CD4-positive, alpha-beta memory T cell (primary cell): Measurements from ENCODE around the gene KPTN. TPM values are rescaled to one million over a fixed set of nuclear protein-coding genes. Genes with fewer than 3 reads are reported as not detected.

Experiments
- CTCF ChIA-PET: fragments of 350-600 bp; sonication (Branson Sonifier 250); formaldehyde crosslinking; loops from one replicate; lab custom pipeline; 2021; ENCODE audit warnings: inconsistent platforms; ENCODE audit not compliant: partially characterized antibody; lab: Charles Lee
- POLR2A ChIA-PET: fragments of 350-600 bp; sonication (Branson Sonifier 250); formaldehyde crosslinking; loops from one replicate; lab custom pipeline; 2021; ENCODE audit not compliant: partially characterized antibody; lab: Charles Lee
- DNase-seq, 5 donors: peaks; one replicate each; pipeline versions ENCODE4 v3.0.0 to v3.0.0-alpha.2; 2020 to 2022; ENCODE audit warnings: mixed read lengths in 1 of 5
- H3K27ac ChIP-seq: one replicate; pipeline ENCODE4 v1.7.0; 2013; ENCODE audit warnings: low read depth, low read length
- H3K27me3 ChIP-seq: 2 replicates; pipeline ENCODE4 v1.7.0; 2013; ENCODE audit warnings: mild to moderate bottlenecking, low read length, moderate library complexity; ENCODE audit not compliant: insufficient read depth
- H3K36me3 ChIP-seq: 2 replicates; pipeline ENCODE4 v1.7.0; 2013; ENCODE audit warnings: mild to moderate bottlenecking, low read length, moderate library complexity; ENCODE audit not compliant: insufficient read depth
- H3K4me1 ChIP-seq: 2 replicates; pipeline ENCODE4 v1.7.0; 2013; ENCODE audit warnings: mild to moderate bottlenecking, low read length, moderate library complexity; ENCODE audit not compliant: insufficient read depth
- H3K4me3 ChIP-seq, 2 donors: one replicate each; pipeline ENCODE4 v1.7.0; 2013; ENCODE audit warnings: low read length in 2 of 2, mild to moderate bottlenecking in 1 of 2
- H3K9me3 ChIP-seq, 2 donors: one replicate each; pipeline ENCODE4 v1.7.0; 2013; ENCODE audit warnings: low read length in 2 of 2, control low read depth in 1 of 2; ENCODE audit not compliant: control insufficient read depth in 1 of 2
- H3K27ac Mint-ChIP-seq, 7 donors: one replicate each; pipeline ENCODE4 v1.8.0; 2020 to 2021; ENCODE audit warnings: mixed read lengths in 7 of 7, mild to moderate bottlenecking in 6 of 7, inconsistent platforms in 3 of 7, moderate library complexity in 3 of 7
- H3K27me3 Mint-ChIP-seq, 2 donors: one replicate each; pipeline ENCODE4 v1.8.0; 2020 to 2021; ENCODE audit warnings: mixed read lengths in 2 of 2
- H3K36me3 Mint-ChIP-seq, 2 donors: one replicate each; pipeline ENCODE4 v1.8.0; 2020 to 2021; ENCODE audit warnings: mixed read lengths in 2 of 2, inconsistent platforms in 1 of 2, mild to moderate bottlenecking in 1 of 2
- H3K4me1 Mint-ChIP-seq, 4 donors: one replicate each; pipeline ENCODE4 v1.8.0; 2020 to 2021; ENCODE audit warnings: mixed read lengths in 4 of 4, mild to moderate bottlenecking in 1 of 4
- H3K4me3 Mint-ChIP-seq, 8 donors: one replicate each; pipeline ENCODE4 v1.8.0; 2020 to 2021; ENCODE audit warnings: mixed read lengths in 8 of 8, mild to moderate bottlenecking in 7 of 8, moderate library complexity in 6 of 8, inconsistent platforms in 3 of 8
- H3K9me3 Mint-ChIP-seq, 8 donors: one replicate each; pipeline ENCODE4 v1.8.0; 2020 to 2021; ENCODE audit warnings: mixed read lengths in 8 of 8, mild to moderate bottlenecking in 5 of 8, inconsistent platforms in 3 of 8, moderate library complexity in 1 of 8
- intact Hi-C: fragments of 100-400 bp; cut with micrococcal nuclease; formaldehyde crosslinking; loops from one replicate; pipeline ENCODE4 v1.15.1; 2023
- polyA plus RNA-seq, 2 donors: library from polyadenylated mRNA; unstranded; fragments of 300-500 nt; fragmentation: Illumina TruSeq; gene quantifications; one replicate each; pipeline ENCODE4 v1.2.3, GENCODE V29; 2021
- total RNA-seq, 2 experiments: library from RNA; stranded (reverse); gene quantifications; one replicate each; pipeline ENCODE4 v1.2.3, GENCODE V29; 2021

Gene KPTN
- total and polyA plus RNA-seq, 4 experiments from 2014 or later = 4.0 to 10.6 (median 4.6) TPM

DNA sequence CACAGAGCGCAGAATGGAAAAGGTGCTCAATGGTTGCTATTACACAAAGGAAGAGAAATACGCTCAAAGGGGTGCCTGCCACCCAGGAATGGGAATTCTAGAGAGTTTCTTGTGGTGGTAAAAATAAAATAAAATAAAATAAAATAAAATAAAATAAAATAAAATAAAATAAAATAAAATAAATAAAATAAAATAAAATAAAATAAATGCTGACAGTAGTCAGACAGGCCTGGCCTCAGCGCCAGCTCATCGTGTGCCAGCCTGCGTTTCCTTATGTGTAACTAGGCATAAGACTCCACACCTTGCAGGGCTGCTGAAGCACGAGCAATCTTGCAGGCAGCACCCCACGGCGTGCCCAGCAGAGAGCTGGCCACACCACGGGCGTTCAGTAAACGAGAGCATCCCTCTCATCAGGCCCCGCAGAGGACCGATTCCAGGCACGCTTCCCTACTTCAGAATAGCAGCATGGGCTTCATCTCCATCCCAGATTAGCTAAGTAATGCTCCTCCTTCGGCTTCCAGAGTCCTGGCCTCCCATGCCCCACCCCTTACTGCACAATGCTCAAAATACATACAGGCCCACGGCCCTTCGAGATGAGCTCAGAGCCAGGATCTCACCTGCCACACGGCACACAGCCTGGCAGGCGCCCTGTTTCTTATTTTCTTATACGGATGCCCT lies 25.3 kb upstream of the KPTN start:
- Mint-ChIP-seq H3K9me3 (peaks cover 0 to 3% (median 0%) of the 10 kb centered on the region in 8 donors), H3K36me3 (peaks cover 4 to 34% of the 10 kb centered on the region in 2 donors), H3K4me1 (peaks cover 35 to 64% (median 45%) of the 10 kb centered on the region in 4 donors), H3K27ac (peak overlapping the region in 3 of 7 donors; percentile 24 to 61 (median 55)), H3K4me3 (no peak overlapping the region), H3K27me3 (no peaks in the 10 kb centered on the region)
- CTCF ChIA-PET = interaction anchor here (0.7 to 1.9 kb wide), 2 partner anchors 73 to 1396 kb away, joined by 3 to 7 read pairs; no protein-coding TSS in a partner anchor
- DNase-seq = no peak
- H3K4me1 ChIP-seq = peaks cover 53% of the 10 kb centered on the region
- H3K4me3 ChIP-seq = no peak overlapping the region
- H3K27ac ChIP-seq = no peak overlapping the region
- no peaks in the 10 kb centered on the region for H3K9me3 ChIP-seq
- H3K36me3 ChIP-seq = peaks cover 6% of the 10 kb centered on the region
- POLR2A ChIA-PET = interaction anchor here (1.1 kb wide), 1 partner anchor 15 kb away, joined by 3 read pairs; no protein-coding TSS in a partner anchor
- no peaks in the 10 kb centered on the region for H3K27me3 ChIP-seq
- intact Hi-C loops = no loop called here

DNA sequence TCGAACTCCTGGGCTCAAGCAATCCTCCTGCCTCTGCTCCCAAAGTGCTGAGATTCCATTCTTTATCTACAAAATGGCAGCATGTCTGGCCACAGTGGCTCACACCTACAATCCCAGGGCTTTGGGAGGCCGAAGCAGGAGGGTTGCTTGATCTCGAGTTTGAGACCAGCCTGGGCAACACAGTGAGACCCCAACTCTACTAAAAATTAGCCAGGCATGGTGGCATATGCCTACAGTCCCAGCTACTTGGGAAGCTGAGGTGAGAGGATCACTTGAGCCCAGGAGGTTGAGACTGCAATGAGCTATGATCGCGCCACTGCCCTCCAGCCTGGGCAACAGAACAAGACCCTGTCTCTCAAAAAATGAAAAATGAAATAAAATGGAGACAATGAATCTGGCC lies 24.7 kb upstream of the KPTN start:
- Histone ChIP-seq H3K4me3 (no peak overlapping the region), H3K36me3 (peaks cover 12% of the 10 kb centered on the region), H3K27ac (no peak overlapping the region), H3K4me1 (peaks cover 47% of the 10 kb centered on the region), H3K9me3 (no peaks in the 10 kb centered on the region), H3K27me3 (no peaks in the 10 kb centered on the region)
- peaks cover 4 to 35% of the 10 kb centered on the region in 2 donors for H3K36me3 Mint-ChIP-seq
- H3K4me1 Mint-ChIP-seq = peaks cover 33 to 58% (median 40%) of the 10 kb centered on the region in 4 donors
- intact Hi-C loops = no loop called here
- H3K27ac Mint-ChIP-seq = peak overlapping the region in 1 of 7 donors; percentile 55
- no peaks in the 10 kb centered on the region for H3K27me3 Mint-ChIP-seq
- H3K9me3 Mint-ChIP-seq = peaks cover 0 to 3% (median 0%) of the 10 kb centered on the region in 8 donors
- ChIA-PET POLR2A (no interaction called here), CTCF (interaction anchor here (0.7 kb wide), 1 partner anchor 1396 kb away, joined by 3 read pairs; no protein-coding TSS in a partner anchor)
- H3K4me3 Mint-ChIP-seq = no peak overlapping the region
- DNase-seq = no peak

DNA sequence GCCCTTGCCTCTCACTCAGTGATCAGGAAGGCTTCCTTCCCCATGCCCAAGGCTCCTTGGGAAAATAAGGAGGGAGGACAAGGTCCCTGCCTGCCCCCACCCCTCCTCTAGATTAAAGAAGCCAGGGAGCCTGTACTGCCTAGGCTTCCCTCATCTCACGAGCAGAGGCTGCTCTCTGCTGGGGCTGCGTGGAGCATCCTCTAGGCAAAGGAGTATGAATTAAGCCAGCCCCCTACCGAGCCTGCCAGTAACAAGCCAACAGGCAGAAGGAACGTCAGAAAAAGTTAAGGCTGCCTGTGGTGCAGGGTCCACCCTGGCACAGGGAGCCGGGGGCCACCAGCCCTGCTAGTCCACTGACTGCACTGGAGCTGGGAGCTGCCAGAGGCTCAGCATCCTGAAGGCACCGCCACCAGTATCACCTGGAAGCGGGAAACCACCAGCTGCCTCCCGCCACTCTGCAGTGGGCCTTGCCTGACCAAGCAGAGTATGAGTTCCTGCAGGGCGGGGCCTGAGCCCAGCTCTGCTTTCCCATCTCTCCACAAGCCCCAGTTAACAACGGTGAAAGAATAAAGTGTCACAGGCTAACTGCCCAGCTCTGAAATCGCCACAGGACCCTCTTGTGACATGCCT lies 24.0 kb upstream of the KPTN start:
- ChIA-PET POLR2A (no interaction called here), CTCF (interaction anchor here (0.7 kb wide), 1 partner anchor 1395 kb away, joined by 3 read pairs; no protein-coding TSS in a partner anchor)
- no peak overlapping the region for H3K27ac ChIP-seq
- H3K36me3 ChIP-seq = peaks cover 17% of the 10 kb centered on the region
- H3K9me3 ChIP-seq = no peaks in the 10 kb centered on the region
- H3K4me1 ChIP-seq = peaks cover 40% of the 10 kb centered on the region
- peaks cover 27 to 51% (median 34%) of the 10 kb centered on the region in 4 donors for H3K4me1 Mint-ChIP-seq
- no peak overlapping the region for H3K4me3 Mint-ChIP-seq
- H3K4me3 ChIP-seq = no peak overlapping the region
- no peaks in the 10 kb centered on the region for H3K27me3 Mint-ChIP-seq
- H3K27me3 ChIP-seq = no peaks in the 10 kb centered on the region
- peaks cover 8 to 38% of the 10 kb centered on the region in 2 donors for H3K36me3 Mint-ChIP-seq
- DNase-seq = no peak
- intact Hi-C loops = no loop called here
- H3K27ac Mint-ChIP-seq = peak overlapping the region in 1 of 7 donors; percentile 13
- peaks cover 0 to 1% (median 0%) of the 10 kb centered on the region in 8 donors for H3K9me3 Mint-ChIP-seq

DNA sequence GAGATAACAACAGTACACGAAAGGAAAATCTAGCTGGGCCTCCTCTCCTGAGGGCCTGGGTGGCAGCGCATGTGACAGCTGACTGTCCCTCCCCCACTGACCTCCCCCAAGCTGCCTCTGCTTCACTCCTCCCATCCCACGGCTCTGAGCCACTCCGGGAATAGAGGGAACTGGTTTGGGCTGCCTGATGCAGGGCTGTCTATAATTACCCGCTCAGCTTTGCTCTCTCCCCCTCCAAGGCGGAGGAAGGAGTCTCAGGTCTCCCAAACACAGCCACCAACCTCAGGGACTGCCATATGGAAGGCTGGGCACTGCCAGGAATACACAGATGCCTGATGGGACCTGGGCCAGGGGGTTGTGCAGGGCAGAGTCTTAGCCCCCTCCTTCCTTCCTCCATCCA lies 23.0 kb upstream of the KPTN start:
- intact Hi-C loops = no loop called here
- no peaks in the 10 kb centered on the region for H3K27me3 ChIP-seq
- POLR2A ChIA-PET = no interaction called here
- no peak overlapping the region for H3K4me3 Mint-ChIP-seq
- H3K36me3 Mint-ChIP-seq = peaks cover 10 to 40% of the 10 kb centered on the region in 2 donors
- no peaks in the 10 kb centered on the region for H3K27me3 Mint-ChIP-seq
- peaks cover 24% of the 10 kb centered on the region for H3K36me3 ChIP-seq
- CTCF ChIA-PET = interaction anchor here (1.2 kb wide), 1 partner anchor 8 kb away, joined by 3 read pairs; no protein-coding TSS in a partner anchor
- H3K4me1 ChIP-seq = peaks cover 30% of the 10 kb centered on the region
- H3K27ac ChIP-seq = no peak overlapping the region
- H3K4me3 ChIP-seq = no peak overlapping the region
- DNase-seq = no peak
- no peak overlapping the region for H3K27ac Mint-ChIP-seq
- H3K9me3 Mint-ChIP-seq = peaks cover 0 to 1% (median 0%) of the 10 kb centered on the region in 8 donors
- H3K4me1 Mint-ChIP-seq = peaks cover 16 to 45% (median 23%) of the 10 kb centered on the region in 4 donors
- no peaks in the 10 kb centered on the region for H3K9me3 ChIP-seq

DNA sequence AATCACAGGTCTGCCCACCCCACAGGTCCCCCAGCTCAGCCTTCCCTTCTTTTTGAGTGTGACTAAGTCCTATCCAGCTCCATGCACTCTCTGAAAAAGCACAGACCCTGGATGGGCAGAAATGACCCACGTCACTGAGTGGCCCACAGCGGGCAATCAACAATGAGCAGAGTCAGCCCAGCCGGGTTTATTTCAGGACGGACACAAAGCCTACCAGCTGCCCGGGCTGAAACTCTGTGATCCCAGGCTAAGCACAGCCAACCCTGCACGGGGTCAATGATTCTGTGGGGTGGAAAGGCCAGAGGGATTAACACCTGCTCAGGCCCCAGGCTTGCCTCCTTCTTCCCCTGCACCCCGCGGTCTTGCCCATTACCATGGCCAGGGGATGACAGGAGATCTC lies 22.4 kb upstream of the KPTN start:
- ChIA-PET POLR2A (no interaction called here), CTCF (interaction anchor here (1.2 kb wide), 1 partner anchor 9 kb away, joined by 3 read pairs; no protein-coding TSS in a partner anchor)
- Mint-ChIP-seq H3K4me1 (peaks cover 11 to 39% (median 18%) of the 10 kb centered on the region in 4 donors), H3K27me3 (no peaks in the 10 kb centered on the region), H3K9me3 (peaks cover 0 to 1% (median 0%) of the 10 kb centered on the region in 8 donors), H3K4me3 (no peak overlapping the region), H3K36me3 (peaks cover 13 to 40% of the 10 kb centered on the region in 2 donors), H3K27ac (no peak overlapping the region)
- DNase-seq = no peak
- peaks cover 25% of the 10 kb centered on the region for H3K4me1 ChIP-seq
- no peak overlapping the region for H3K4me3 ChIP-seq
- no peak overlapping the region for H3K27ac ChIP-seq
- intact Hi-C loops = no loop called here
- H3K9me3 ChIP-seq = no peaks in the 10 kb centered on the region
- H3K27me3 ChIP-seq = no peaks in the 10 kb centered on the region
- peaks cover 27% of the 10 kb centered on the region for H3K36me3 ChIP-seq

DNA sequence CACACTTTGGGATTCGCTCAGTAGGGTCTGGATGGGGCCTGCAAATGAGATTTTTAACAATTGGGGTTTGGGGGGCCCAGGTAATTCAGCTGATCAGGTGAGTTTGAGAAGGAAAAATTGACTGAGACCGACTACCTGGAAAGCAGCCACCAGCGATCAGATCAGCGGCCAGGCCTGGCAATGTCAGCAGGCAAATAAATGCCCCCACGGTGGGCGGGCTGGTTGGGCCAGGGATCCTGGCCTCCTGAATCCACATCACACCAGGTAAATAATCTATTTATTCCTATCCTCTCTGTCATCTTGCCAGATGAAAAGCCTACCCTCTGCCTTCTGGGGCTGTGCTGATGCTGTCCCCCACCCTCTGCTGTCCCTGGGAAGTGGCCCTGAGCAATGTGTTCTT lies 21.5 kb upstream of the KPTN start:
- H3K9me3 Mint-ChIP-seq = peaks cover 0 to 1% (median 0%) of the 10 kb centered on the region in 8 donors
- H3K27ac ChIP-seq = no peak overlapping the region
- H3K4me1 ChIP-seq = peaks cover 16% of the 10 kb centered on the region
- H3K27me3 ChIP-seq = no peaks in the 10 kb centered on the region
- peaks cover 9 to 30% (median 12%) of the 10 kb centered on the region in 4 donors for H3K4me1 Mint-ChIP-seq
- peak overlapping the region in 1 of 7 donors; percentile 68 for H3K27ac Mint-ChIP-seq
- H3K27me3 Mint-ChIP-seq = no peaks in the 10 kb centered on the region
- H3K36me3 Mint-ChIP-seq = peaks cover 16 to 41% of the 10 kb centered on the region in 2 donors
- intact Hi-C loops = no loop called here
- no peak overlapping the region for H3K4me3 ChIP-seq
- H3K4me3 Mint-ChIP-seq = no peak overlapping the region
- CTCF ChIA-PET = no interaction called here
- H3K36me3 ChIP-seq = peaks cover 37% of the 10 kb centered on the region
- DNase-seq = no peak
- H3K9me3 ChIP-seq = no peaks in the 10 kb centered on the region
- POLR2A ChIA-PET = no interaction called here

DNA sequence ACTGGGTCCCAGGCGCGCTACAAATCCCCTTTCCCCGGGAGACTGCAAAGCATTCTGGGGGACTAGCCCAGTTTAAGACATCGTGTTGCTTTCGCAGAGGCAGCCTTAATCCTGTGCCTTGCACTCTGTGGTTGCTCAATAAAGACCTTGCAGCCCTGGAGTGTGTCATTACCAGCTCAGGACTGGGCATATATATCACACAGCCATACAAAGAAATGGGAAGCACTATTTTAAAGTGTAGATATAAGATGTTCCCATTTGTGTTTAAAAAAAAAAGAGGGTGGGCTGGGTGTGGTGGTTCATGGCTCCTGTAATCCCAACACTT lies 19.8 kb upstream of the KPTN start:
- H3K27ac ChIP-seq = no peak overlapping the region
- H3K27me3 Mint-ChIP-seq = no peaks in the 10 kb centered on the region
- H3K36me3 ChIP-seq = peaks cover 45% of the 10 kb centered on the region
- peaks cover 22 to 48% of the 10 kb centered on the region in 2 donors for H3K36me3 Mint-ChIP-seq
- ChIA-PET POLR2A (interaction anchor here (0.7 kb wide), 1 partner anchor 12 kb away, joined by 3 read pairs; no protein-coding TSS in a partner anchor), CTCF (interaction anchor here (0.9 to 2.0 kb wide), 2 partner anchors 9 to 12 kb away, joined by 3 to 4 read pairs; partner anchors contain the start of gene NAPA)
- no peak overlapping the region for H3K4me3 ChIP-seq
- intact Hi-C loops = no loop called here
- H3K4me1 ChIP-seq = peaks cover 12% of the 10 kb centered on the region
- H3K9me3 Mint-ChIP-seq = no peaks in the 10 kb centered on the region
- H3K27me3 ChIP-seq = no peaks in the 10 kb centered on the region
- peak overlapping the region in 1 of 7 donors; percentile 11 for H3K27ac Mint-ChIP-seq
- peaks cover 0 to 15% (median 3%) of the 10 kb centered on the region in 4 donors for H3K4me1 Mint-ChIP-seq
- no peaks in the 10 kb centered on the region for H3K9me3 ChIP-seq
- DNase-seq = no peak
- no peak overlapping the region for H3K4me3 Mint-ChIP-seq
